ENCODE results near the gene FUT7.

- TF ChIP-seq EZH2 (IDR thresholded peaks at IDR 0.05), result no peak
- no peak for TF ChIP-seq POLR2AphosphoS5 (IDR thresholded peaks at IDR 0.05; ENCODE audit: borderline replicate concordance, low read depth, low read length)
Measured at GRCh38 chr9:137074657-137075274, 42.9 kb upstream of the FUT7 start.
